NK-92 treated with Interleukin-12 subunit alpha and Interleukin-12 subunit beta, amount 100 ng/mL, for 24 hours (cell line): ENCODE data around the gene MPIG6B.

Source experiments
- DNase-seq: peaks from one replicate; lab custom pipeline; 2025; lab: John Stamatoyannopoulos, UW

MPIG6B gene

GRCh38 chr6:31768363-31769257 is 45.4 kb downstream of the MPIG6B start:
- no peak for DNase-seq

- DNase-seq, result peak; percentile 45
Observed at GRCh38 chr6:31769684-31770371, 46.7 kb downstream of the MPIG6B start.

GRCh38 chr6:31770860-31771259 is 47.7 kb downstream of the MPIG6B start:
- DNase-seq, result no peak

- DNase-seq, result no peak
Observed at GRCh38 chr6:31771992-31772358, 48.8 kb downstream of the MPIG6B start.

GRCh38 chr6:31775184-31775583 is 52.0 kb downstream of the MPIG6B start:
- DNase-seq, result no peak

GRCh38 chr6:31775633-31776484 is 52.7 kb downstream of the MPIG6B start:
- no peak for DNase-seq
